Measurements from ENCODE around the gene PRXL2B.

PRXL2B gene

GRCh38 chr1:2629627-2630497 is 43.3 kb downstream of the PRXL2B start:
- H3K4me3 ChIP-seq (ENCODE audit: low read length), result no peak overlapping the region
- no peaks in the 10 kb centered on the region for H3K36me3 ChIP-seq (ENCODE audit: control insufficient read depth, insufficient read depth, low read length)
- H3K9ac ChIP-seq (ENCODE audit: low read length), result no peak overlapping the region
- H3K27me3 ChIP-seq (ENCODE audit: control insufficient read depth, insufficient read depth, low read length), result peaks cover 50% of the 10 kb centered on the region
- H3K9me3 ChIP-seq (ENCODE audit: control insufficient read depth, low read length), result no peaks in the 10 kb centered on the region
- H3K4me1 ChIP-seq (ENCODE audit: control insufficient read depth, insufficient read depth, low read length), result no peaks in the 10 kb centered on the region

GRCh38 chr1:2630498-2631135 is 44.0 kb downstream of the PRXL2B start:
- no peaks in the 10 kb centered on the region for H3K4me1 ChIP-seq (ENCODE audit: control insufficient read depth, insufficient read depth, low read length)
- no peak overlapping the region for H3K9ac ChIP-seq (ENCODE audit: low read length)
- H3K27me3 ChIP-seq (ENCODE audit: control insufficient read depth, insufficient read depth, low read length), result peaks cover 50% of the 10 kb centered on the region
- no peaks in the 10 kb centered on the region for H3K36me3 ChIP-seq (ENCODE audit: control insufficient read depth, insufficient read depth, low read length)
- no peak overlapping the region for H3K4me3 ChIP-seq (ENCODE audit: low read length)
- no peaks in the 10 kb centered on the region for H3K9me3 ChIP-seq (ENCODE audit: control insufficient read depth, low read length)

GRCh38 chr1:2631136-2632050 is 44.8 kb downstream of the PRXL2B start:
- no peak overlapping the region for H3K9ac ChIP-seq (ENCODE audit: low read length)
- no peaks in the 10 kb centered on the region for H3K9me3 ChIP-seq (ENCODE audit: control insufficient read depth, low read length)
- no peaks in the 10 kb centered on the region for H3K36me3 ChIP-seq (ENCODE audit: control insufficient read depth, insufficient read depth, low read length)
- H3K4me1 ChIP-seq (ENCODE audit: control insufficient read depth, insufficient read depth, low read length), result no peaks in the 10 kb centered on the region
- H3K27me3 ChIP-seq (ENCODE audit: control insufficient read depth, insufficient read depth, low read length), result peaks cover 45% of the 10 kb centered on the region
- no peak overlapping the region for H3K4me3 ChIP-seq (ENCODE audit: low read length)

- H3K27me3 ChIP-seq (ENCODE audit: control insufficient read depth, insufficient read depth, low read length), result peaks cover 50% of the 10 kb centered on the region
- H3K9me3 ChIP-seq (ENCODE audit: control insufficient read depth, low read length), result peaks cover 4% of the 10 kb centered on the region
- no peak overlapping the region for H3K9ac ChIP-seq (ENCODE audit: low read length)
- H3K4me1 ChIP-seq (ENCODE audit: control insufficient read depth, insufficient read depth, low read length), result no peaks in the 10 kb centered on the region
- H3K36me3 ChIP-seq (ENCODE audit: control insufficient read depth, insufficient read depth, low read length), result no peaks in the 10 kb centered on the region
- H3K4me3 ChIP-seq (ENCODE audit: low read length), result no peak overlapping the region
Measured at GRCh38 chr1:2632051-2632430, 45.5 kb downstream of the PRXL2B start.

- H3K4me1 ChIP-seq (ENCODE audit: control insufficient read depth, insufficient read depth, low read length), result no peaks in the 10 kb centered on the region
- H3K27me3 ChIP-seq (ENCODE audit: control insufficient read depth, insufficient read depth, low read length), result peaks cover 47% of the 10 kb centered on the region
- no peak within 1 kb of the TSS for H3K4me3 ChIP-seq (ENCODE audit: low read length)
- H3K9ac ChIP-seq (ENCODE audit: low read length), result no peak within 1 kb of the TSS
- no peaks in the 10 kb centered on the region for H3K36me3 ChIP-seq (ENCODE audit: control insufficient read depth, insufficient read depth, low read length)
- peaks cover 4% of the 10 kb centered on the region for H3K9me3 ChIP-seq (ENCODE audit: control insufficient read depth, low read length)
Measured at GRCh38 chr1:2632561-2633361, 46.2 kb downstream of the PRXL2B start, which contains the start of gene MMEL1. Gene MMEL1, minus strand, starts transcription at chr1:2633016. Its CDS starts 3,532 bp downstream, at chr1:2629484.

GRCh38 chr1:2633366-2633935 is 46.9 kb downstream of the PRXL2B start:
- peaks cover 4% of the 10 kb centered on the region for H3K9me3 ChIP-seq (ENCODE audit: control insufficient read depth, low read length)
- peaks cover 45% of the 10 kb centered on the region for H3K27me3 ChIP-seq (ENCODE audit: control insufficient read depth, insufficient read depth, low read length)
- no peak overlapping the region for H3K9ac ChIP-seq (ENCODE audit: low read length)
- H3K36me3 ChIP-seq (ENCODE audit: control insufficient read depth, insufficient read depth, low read length), result no peaks in the 10 kb centered on the region
- H3K4me1 ChIP-seq (ENCODE audit: control insufficient read depth, insufficient read depth, low read length), result no peaks in the 10 kb centered on the region
- H3K4me3 ChIP-seq (ENCODE audit: low read length), result no peak overlapping the region

GRCh38 chr1:2633936-2634491 is 47.4 kb downstream of the PRXL2B start:
- Histone ChIP-seq H3K4me3 (ENCODE audit: low read length) (no peak overlapping the region), H3K9me3 (ENCODE audit: control insufficient read depth, low read length) (peaks cover 4% of the 10 kb centered on the region), H3K27me3 (ENCODE audit: control insufficient read depth, insufficient read depth, low read length) (peaks cover 45% of the 10 kb centered on the region), H3K4me1 (ENCODE audit: control insufficient read depth, insufficient read depth, low read length) (no peaks in the 10 kb centered on the region), H3K36me3 (ENCODE audit: control insufficient read depth, insufficient read depth, low read length) (no peaks in the 10 kb centered on the region), H3K9ac (ENCODE audit: low read length) (no peak overlapping the region)

- Histone ChIP-seq H3K9ac (ENCODE audit: low read length) (no peak overlapping the region), H3K27me3 (ENCODE audit: control insufficient read depth, insufficient read depth, low read length) (peaks cover 39% of the 10 kb centered on the region), H3K4me1 (ENCODE audit: control insufficient read depth, insufficient read depth, low read length) (no peaks in the 10 kb centered on the region), H3K36me3 (ENCODE audit: control insufficient read depth, insufficient read depth, low read length) (no peaks in the 10 kb centered on the region), H3K4me3 (ENCODE audit: low read length) (no peak overlapping the region), H3K9me3 (ENCODE audit: control insufficient read depth, low read length) (peaks cover 4% of the 10 kb centered on the region)
Measured at GRCh38 chr1:2635361-2636010, 48.9 kb downstream of the PRXL2B start.

- Histone ChIP-seq H3K4me1 (ENCODE audit: control insufficient read depth, insufficient read depth, low read length) (peaks cover 2% of the 10 kb centered on the region), H3K9me3 (ENCODE audit: control insufficient read depth, low read length) (peaks cover 4% of the 10 kb centered on the region), H3K4me3 (ENCODE audit: low read length) (no peak overlapping the region), H3K9ac (ENCODE audit: low read length) (no peak overlapping the region), H3K36me3 (ENCODE audit: control insufficient read depth, insufficient read depth, low read length) (no peaks in the 10 kb centered on the region), H3K27me3 (ENCODE audit: control insufficient read depth, insufficient read depth, low read length) (peaks cover 39% of the 10 kb centered on the region)
Measured at GRCh38 chr1:2636733-2637132, 50.2 kb downstream of the PRXL2B start.

- Histone ChIP-seq H3K4me3 (ENCODE audit: low read length) (no peak overlapping the region), H3K36me3 (ENCODE audit: control insufficient read depth, insufficient read depth, low read length) (no peaks in the 10 kb centered on the region), H3K9me3 (ENCODE audit: control insufficient read depth, low read length) (peaks cover 4% of the 10 kb centered on the region), H3K9ac (ENCODE audit: low read length) (no peak overlapping the region), H3K4me1 (ENCODE audit: control insufficient read depth, insufficient read depth, low read length) (peaks cover 10% of the 10 kb centered on the region), H3K27me3 (ENCODE audit: control insufficient read depth, insufficient read depth, low read length) (peaks cover 39% of the 10 kb centered on the region)
Measured at GRCh38 chr1:2637442-2638145, 51.0 kb downstream of the PRXL2B start.

Measured in mucosa of stomach (tissue), 1 donor.